GM18526 (cell line): Measurements from ENCODE around the gene SLC7A8.

Experiments used
- POLR2A ChIP-seq: IDR thresholded peaks from 3 replicates; pipeline ENCODE4 v1.6.1; 2011; ENCODE audit not compliant: insufficient read length; ENCODE audit errors: extremely low read depth

SLC7A8 gene

GRCh38 chr14:23089498-23090253, 93.8 kb downstream of the SLC7A8 start:
- no peak for TF ChIP-seq POLR2A

GRCh38 chr14:23086565-23086964, 96.9 kb downstream of the SLC7A8 start:
- TF ChIP-seq POLR2A, result no peak

GRCh38 chr14:23085458-23085857, 98.0 kb downstream of the SLC7A8 start:
- no peak for TF ChIP-seq POLR2A

GRCh38 chr14:23080474-23080873, 103.0 kb downstream of the SLC7A8 start:
- no peak for TF ChIP-seq POLR2A

GRCh38 chr14:23079716-23080115, 103.7 kb downstream of the SLC7A8 start:
- no peak for TF ChIP-seq POLR2A

- TF ChIP-seq POLR2A, result no peak
These were observed 104.8 kb downstream of the SLC7A8 start for GRCh38 chr14:23078692-23079116.

GRCh38 chr14:23077962-23078361, 105.5 kb downstream of the SLC7A8 start:
- no peak for TF ChIP-seq POLR2A

- TF ChIP-seq POLR2A, result no peak
These were observed 106.6 kb downstream of the SLC7A8 start for GRCh38 chr14:23076785-23077408.
